Measurements from ENCODE around the gene AGPS. TPM values are rescaled to one million over a fixed set of nuclear protein-coding genes. Genes with fewer than 3 reads are reported as not detected.
A peak's percentile ranks its signal among the peaks of the same experiment; 100 is the strongest.

The AGPS gene
- total and polyA plus RNA-seq, 2 of the 13 experiments (the other 11 are each of a cell fraction or from before 2014, with no cell fraction given) = 39.4 to 99.0 TPM

GRCh38 chr2:177545981-177546585 is 153.5 kb downstream of the AGPS start:
- 93% methylated on average over 10 of the region's 10 CpGs for WGBS (ENCODE audit: low lambda C conversion rate)

GRCh38 chr2:177547122-177547521 is 154.5 kb downstream of the AGPS start:
- no peak overlapping the region for H3K27ac ChIP-seq (ENCODE audit: extremely low read length, insufficient read depth, low read length)
- peaks cover 6% of the 10 kb centered on the region for H3K4me1 ChIP-seq (ENCODE audit: insufficient read depth, low read length)
- DNase-seq (ENCODE audit: low spot score) (no peak), FAIRE-seq (no peak), ATAC-seq (no peak; the same call in 2 of the 3 replicates)
- H3K79me2 ChIP-seq (ENCODE audit: insufficient read depth, low read length) = no peaks in the 10 kb centered on the region
- no peaks in the 10 kb centered on the region for H3K36me3 ChIP-seq (replicated peaks in 1 of 2; ENCODE audit: control insufficient read depth in 1 of 2, insufficient read depth in 2 of 2, low read length in 2 of 2)
- no peaks in the 10 kb centered on the region for H3K9me3 ChIP-seq (ENCODE audit: low read length)
- H4K20me1 ChIP-seq (ENCODE audit: insufficient read depth, low read length) = no peaks in the 10 kb centered on the region
- ChIA-PET CTCF (ENCODE audit: low intra/inter-chr PET ratio, low total read pairs) (no interaction called here), POLR2A (no interaction called here)
- BruUV-seq (replicated peaks) = no TSS peak
- intact Hi-C loops (cut with micrococcal nuclease; ENCODE audit: unreplicated experiment) = no loop called here
- H3K4me3 ChIP-seq (replicated peaks in 1 of 3; ENCODE audit: insufficient read depth in 1 of 3, low read depth in 2 of 3, low read length in 3 of 3) = no peak overlapping the region
- H3K27me3 ChIP-seq (ENCODE audit: control insufficient read depth in 1 of 2, insufficient read depth in 2 of 2, low read length in 2 of 2) = no peaks in the 10 kb centered on the region
- no peak overlapping the region for H2AFZ ChIP-seq (ENCODE audit: low read length)
- no peak overlapping the region for H3K9ac ChIP-seq (ENCODE audit: insufficient read depth, low read depth, low read length)
- in situ Hi-C loops (cut with HindIII; ENCODE audit: extremely low pct_ligation_motif_present, low pct_unique_long_range_greater_than_20kb) = no loop called here
- TF ChIP-seq ZNF512 (CRISPR knock-in tag; IDR thresholded peaks at IDR 0.05) (no peak), AGO2 (optimal IDR thresholded peaks at IDR 0.05; ENCODE audit: low read depth, low read length) (peak; percentile 40), DPF2 (CRISPR knock-in tag; IDR thresholded peaks at IDR 0.05; ENCODE audit: borderline replicate concordance, low read depth) (no peak)
- no peak overlapping the region for H3K4me2 ChIP-seq (ENCODE audit: low read depth, low read length)

More at GRCh38 chr2:177545981-177546585, 153.5 kb downstream of the AGPS start:
- FAIRE-seq (no peak), ATAC-seq (no peak), DNase-seq (ENCODE audit: low spot score) (no peak)
- Histone ChIP-seq H3K9ac (ENCODE audit: insufficient read depth, low read depth, low read length) (no peak overlapping the region), H3K4me2 (ENCODE audit: low read depth, low read length) (no peak overlapping the region), H3K4me3 (replicated peaks in 1 of 3; ENCODE audit: insufficient read depth in 1 of 3, low read depth in 2 of 3, low read length in 3 of 3) (no peak overlapping the region), H3K27me3 (ENCODE audit: control insufficient read depth in 1 of 2, insufficient read depth in 2 of 2, low read length in 2 of 2) (no peaks in the 10 kb centered on the region), H3K79me2 (ENCODE audit: insufficient read depth, low read length) (no peaks in the 10 kb centered on the region), H3K4me1 (ENCODE audit: insufficient read depth, low read length) (no peaks in the 10 kb centered on the region), H3K36me3 (replicated peaks in 1 of 2; ENCODE audit: control insufficient read depth in 1 of 2, insufficient read depth in 2 of 2, low read length in 2 of 2) (no peaks in the 10 kb centered on the region; a peak in 1 of 5 replicates), H3K9me3 (ENCODE audit: low read length) (no peaks in the 10 kb centered on the region), H4K20me1 (ENCODE audit: insufficient read depth, low read length) (no peaks in the 10 kb centered on the region), H2AFZ (ENCODE audit: low read length) (no peak overlapping the region), H3K27ac (ENCODE audit: extremely low read length, insufficient read depth, low read length) (no peak overlapping the region)
- BruUV-seq (replicated peaks) = no TSS peak
- ChIA-PET CTCF (ENCODE audit: low intra/inter-chr PET ratio, low total read pairs) (no interaction called here), POLR2A (no interaction called here)
- intact Hi-C loops (cut with micrococcal nuclease; ENCODE audit: unreplicated experiment) = no loop called here
- TF ChIP-seq POLR2G (IDR thresholded peaks at IDR 0.05; ENCODE audit: low read depth, low read length) (peak; percentile 50), BATF2 (CRISPR knock-in tag; IDR thresholded peaks at IDR 0.05) (no peak)
- in situ Hi-C loops (cut with HindIII; ENCODE audit: extremely low pct_ligation_motif_present, low pct_unique_long_range_greater_than_20kb) = no loop called here
